Measurements from ENCODE around the gene THRA.

- TF ChIP-seq CTCF (IDR thresholded peaks at IDR 0.05) (no peak), POLR2A (IDR thresholded peaks at IDR 0.05) (no peak)
Observed at GRCh38 chr17:40075942-40076498, 13.3 kb downstream of the THRA start.

Measured in testis (tissue), 2 donors.